HepG2 (cell line): ENCODE data around the gene POLR1E. TPM values are rescaled to one million over a fixed set of nuclear protein-coding genes. Genes with fewer than 3 reads are reported as not detected.

ENCODE experiments used
- HOXA5 ChIP-seq: sonication (generic); formaldehyde crosslinking; IDR thresholded peaks from 2 replicates; pipeline ENCODE4 v1.4.0; 2020; ENCODE audit warnings: missing genetic modification reagents
- SMARCE1 ChIP-seq: fragments of 450-650 bp; IDR thresholded peaks from 2 replicates; pipeline ENCODE4 v1.6.1; 2017; ENCODE audit warnings: borderline replicate concordance
- STAG1 ChIP-seq: sonication (generic); formaldehyde crosslinking; IDR thresholded peaks from 2 replicates; pipeline ENCODE4 v1.4.0; 2020; ENCODE audit warnings: missing genetic modification reagents
- ZNF460 ChIP-seq: sonication (generic); formaldehyde crosslinking; IDR thresholded peaks from 2 replicates; pipeline ENCODE4 v1.5.1; 2020; ENCODE audit warnings: missing genetic modification reagents, mild to moderate bottlenecking, borderline replicate concordance
- ZNF879 ChIP-seq: sonication (generic); formaldehyde crosslinking; IDR thresholded peaks from 2 replicates; pipeline ENCODE4 v1.8.1; 2023; ENCODE audit warnings: missing genetic modification reagents
- polyA plus RNA-seq, 8 experiments: library from polyadenylated mRNA; depleted of rRNA in 3 of 8; stranded (reverse) in 7 of 8; unstranded in 1 of 8; fragments of >200 nt; fragmentation: Illumina TruSeq in 4 of 8; extraction: Trizol in 4 of 8; gene quantifications; 2 replicates each; pipeline versions ENCODE4 v1.2.1 to v1.2.3, GENCODE V29; 2011 to 2016; ENCODE audit warnings: low read depth in 4 of 8, missing spikeins in 1 of 8, mixed read lengths in 1 of 8; ENCODE audit not compliant: insufficient read depth in 1 of 8
- total RNA-seq, 5 experiments: library from RNA; depleted of rRNA; stranded (reverse); fragments of >200 nt; fragmentation: Illumina TruSeq; extraction: Trizol; gene quantifications; 2 replicates each; pipeline ENCODE4 v1.2.3, GENCODE V29; 2016; ENCODE audit warnings: low read depth in 1 of 5
- TF ChIP-seq, protein P1 (sequence below): sonication (generic); formaldehyde crosslinking; IDR thresholded peaks from 2 replicates; pipeline ENCODE4 v1.4.0; 2020; ENCODE audit warnings: missing genetic modification reagents, borderline replicate concordance
- TF ChIP-seq, protein P2 (sequence below): IDR thresholded peaks from 2 replicates; pipeline ENCODE4 v1.4.0; 2020; ENCODE audit warnings: mild to moderate bottlenecking, missing genetic modification reagents

The POLR1E gene
- total and polyA plus RNA-seq, 2 of the 13 experiments (the other 11 are each of a cell fraction or from before 2014, with no cell fraction given): 23.0 to 37.8 TPM

DNA sequence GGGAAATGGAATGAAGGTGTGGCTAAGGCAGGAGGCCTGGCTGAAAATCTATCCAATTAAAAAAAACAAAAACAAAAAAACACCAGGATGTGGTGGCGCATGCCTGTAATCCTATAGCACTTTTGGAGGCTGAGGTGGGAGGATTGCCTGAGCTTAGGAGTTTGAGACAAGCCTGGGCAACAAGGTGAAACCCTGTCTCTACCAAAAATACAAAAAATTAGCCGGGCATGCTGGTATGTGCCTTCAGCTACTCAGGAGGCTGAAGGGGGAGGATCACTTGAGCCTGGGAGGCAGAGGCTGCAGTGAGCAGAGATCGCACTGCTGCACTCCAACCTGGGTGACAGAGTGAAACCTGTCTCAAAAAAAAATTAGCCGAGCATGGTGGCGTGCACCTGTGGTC lies 42.2 kb upstream of the POLR1E start (continued):
- TF ChIP-seq, protein P1, sequence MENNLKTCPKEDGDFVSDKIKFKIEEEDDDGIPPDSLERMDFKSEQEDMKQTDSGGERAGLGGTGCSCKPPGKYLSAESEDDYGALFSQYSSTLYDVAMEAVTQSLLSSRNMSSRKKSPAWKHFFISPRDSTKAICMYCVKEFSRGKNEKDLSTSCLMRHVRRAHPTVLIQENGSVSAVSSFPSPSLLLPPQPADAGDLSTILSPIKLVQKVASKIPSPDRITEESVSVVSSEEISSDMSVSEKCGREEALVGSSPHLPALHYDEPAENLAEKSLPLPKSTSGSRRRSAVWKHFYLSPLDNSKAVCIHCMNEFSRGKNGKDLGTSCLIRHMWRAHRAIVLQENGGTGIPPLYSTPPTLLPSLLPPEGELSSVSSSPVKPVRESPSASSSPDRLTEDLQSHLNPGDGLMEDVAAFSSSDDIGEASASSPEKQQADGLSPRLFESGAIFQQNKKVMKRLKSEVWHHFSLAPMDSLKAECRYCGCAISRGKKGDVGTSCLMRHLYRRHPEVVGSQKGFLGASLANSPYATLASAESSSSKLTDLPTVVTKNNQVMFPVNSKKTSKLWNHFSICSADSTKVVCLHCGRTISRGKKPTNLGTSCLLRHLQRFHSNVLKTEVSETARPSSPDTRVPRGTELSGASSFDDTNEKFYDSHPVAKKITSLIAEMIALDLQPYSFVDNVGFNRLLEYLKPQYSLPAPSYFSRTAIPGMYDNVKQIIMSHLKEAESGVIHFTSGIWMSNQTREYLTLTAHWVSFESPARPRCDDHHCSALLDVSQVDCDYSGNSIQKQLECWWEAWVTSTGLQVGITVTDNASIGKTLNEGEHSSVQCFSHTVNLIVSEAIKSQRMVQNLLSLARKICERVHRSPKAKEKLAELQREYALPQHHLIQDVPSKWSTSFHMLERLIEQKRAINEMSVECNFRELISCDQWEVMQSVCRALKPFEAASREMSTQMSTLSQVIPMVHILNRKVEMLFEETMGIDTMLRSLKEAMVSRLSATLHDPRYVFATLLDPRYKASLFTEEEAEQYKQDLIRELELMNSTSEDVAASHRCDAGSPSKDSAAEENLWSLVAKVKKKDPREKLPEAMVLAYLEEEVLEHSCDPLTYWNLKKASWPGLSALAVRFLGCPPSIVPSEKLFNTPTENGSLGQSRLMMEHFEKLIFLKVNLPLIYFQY (CRISPR knock-in tag): no peak
- no peak for TF ChIP-seq HOXA5 (CRISPR knock-in tag)
- peak; percentile 32; the same call in 1 of the 2 replicates for TF ChIP-seq ZNF460 (CRISPR knock-in tag)
- no peak for TF ChIP-seq STAG1 (CRISPR knock-in tag)
- TF ChIP-seq, protein P2, sequence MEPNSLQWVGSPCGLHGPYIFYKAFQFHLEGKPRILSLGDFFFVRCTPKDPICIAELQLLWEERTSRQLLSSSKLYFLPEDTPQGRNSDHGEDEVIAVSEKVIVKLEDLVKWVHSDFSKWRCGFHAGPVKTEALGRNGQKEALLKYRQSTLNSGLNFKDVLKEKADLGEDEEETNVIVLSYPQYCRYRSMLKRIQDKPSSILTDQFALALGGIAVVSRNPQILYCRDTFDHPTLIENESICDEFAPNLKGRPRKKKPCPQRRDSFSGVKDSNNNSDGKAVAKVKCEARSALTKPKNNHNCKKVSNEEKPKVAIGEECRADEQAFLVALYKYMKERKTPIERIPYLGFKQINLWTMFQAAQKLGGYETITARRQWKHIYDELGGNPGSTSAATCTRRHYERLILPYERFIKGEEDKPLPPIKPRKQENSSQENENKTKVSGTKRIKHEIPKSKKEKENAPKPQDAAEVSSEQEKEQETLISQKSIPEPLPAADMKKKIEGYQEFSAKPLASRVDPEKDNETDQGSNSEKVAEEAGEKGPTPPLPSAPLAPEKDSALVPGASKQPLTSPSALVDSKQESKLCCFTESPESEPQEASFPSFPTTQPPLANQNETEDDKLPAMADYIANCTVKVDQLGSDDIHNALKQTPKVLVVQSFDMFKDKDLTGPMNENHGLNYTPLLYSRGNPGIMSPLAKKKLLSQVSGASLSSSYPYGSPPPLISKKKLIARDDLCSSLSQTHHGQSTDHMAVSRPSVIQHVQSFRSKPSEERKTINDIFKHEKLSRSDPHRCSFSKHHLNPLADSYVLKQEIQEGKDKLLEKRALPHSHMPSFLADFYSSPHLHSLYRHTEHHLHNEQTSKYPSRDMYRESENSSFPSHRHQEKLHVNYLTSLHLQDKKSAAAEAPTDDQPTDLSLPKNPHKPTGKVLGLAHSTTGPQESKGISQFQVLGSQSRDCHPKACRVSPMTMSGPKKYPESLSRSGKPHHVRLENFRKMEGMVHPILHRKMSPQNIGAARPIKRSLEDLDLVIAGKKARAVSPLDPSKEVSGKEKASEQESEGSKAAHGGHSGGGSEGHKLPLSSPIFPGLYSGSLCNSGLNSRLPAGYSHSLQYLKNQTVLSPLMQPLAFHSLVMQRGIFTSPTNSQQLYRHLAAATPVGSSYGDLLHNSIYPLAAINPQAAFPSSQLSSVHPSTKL (CRISPR knock-in tag): no peak
- no peak for TF ChIP-seq SMARCE1
- no peak for TF ChIP-seq ZNF879
